DND-41 (cell line): ENCODE measurements around the gene NBL1.

Source experiments
- ATAC-seq: fragments of 200-7000 bp; cut with Tn5 transposase; 3 replicates; pipeline ENCODE4 v1.9.1; 2021; ENCODE audit warnings: low read depth; ENCODE audit not compliant: insufficient read depth
- DNase-seq: peaks from one replicate; pipeline ENCODE4 v3.0.0-alpha.2; 2020
- H2AFZ ChIP-seq: 2 replicates; pipeline ENCODE4 v1.6.0; 2012; ENCODE audit warnings: low read depth, low read length
- H3K27ac ChIP-seq: 2 replicates; pipeline ENCODE4 v1.5.1; 2012; ENCODE audit warnings: low read length, inconsistent platforms
- H3K27me3 ChIP-seq: fragments of 200-600 bp; sonication (generic); 2 replicates; pipeline ENCODE4 v1.6.0; 2012; ENCODE audit warnings: low read length, mild to moderate bottlenecking, inconsistent platforms; ENCODE audit not compliant: insufficient read depth, poor library complexity
- H3K36me3 ChIP-seq: 2 replicates; pipeline ENCODE4 v1.5.1; 2012; ENCODE audit warnings: low read length, inconsistent platforms; ENCODE audit not compliant: insufficient read depth
- H3K4me1 ChIP-seq: 2 replicates; pipeline ENCODE4 v1.5.1; 2012; ENCODE audit warnings: mild to moderate bottlenecking, low read length; ENCODE audit not compliant: insufficient read depth
- H3K4me2 ChIP-seq: 2 replicates; pipeline ENCODE4 v1.6.0; 2012; ENCODE audit warnings: mild to moderate bottlenecking, moderate library complexity, low read length, inconsistent platforms; ENCODE audit not compliant: insufficient read depth
- H3K4me3 ChIP-seq, 2 experiments: fragments of 200-600 bp in 1 of 2; shearing (Covaris generic) in 1 of 2; 2 replicates each; pipeline ENCODE4 v1.5.1; 2012 to 2016; ENCODE audit warnings: inconsistent platforms in 2 of 2, low read length in 2 of 2, mild to moderate bottlenecking in 2 of 2, low read depth in 1 of 2, moderate library complexity in 1 of 2
- H3K79me2 ChIP-seq: 2 replicates; pipeline ENCODE4 v1.6.0; 2012; ENCODE audit warnings: low read length, inconsistent platforms; ENCODE audit not compliant: insufficient read depth
- H3K9ac ChIP-seq: 2 replicates; pipeline ENCODE4 v1.6.0; 2012; ENCODE audit warnings: low read depth, mild to moderate bottlenecking, inconsistent platforms, low read length, moderate library complexity
- H3K9me3 ChIP-seq: 2 replicates; pipeline ENCODE4 v1.5.1; 2012; ENCODE audit warnings: low read length, moderate library complexity, mild to moderate bottlenecking, inconsistent platforms; ENCODE audit not compliant: insufficient read depth, severe bottlenecking
- H4K20me1 ChIP-seq: 2 replicates; pipeline ENCODE4 v1.6.0; 2012; ENCODE audit warnings: low read length; ENCODE audit not compliant: insufficient read depth
- CTCF ChIP-seq: IDR thresholded peaks from 2 replicates; pipeline ENCODE4 v1.5.1; 2012; ENCODE audit warnings: borderline replicate concordance, low read length, moderate library complexity, mild to moderate bottlenecking; ENCODE audit not compliant: poor library complexity, severe bottlenecking; ENCODE audit errors: extremely low read depth
- EZH2 ChIP-seq: IDR thresholded peaks from 3 replicates; pipeline ENCODE4 v1.6.1; 2012; ENCODE audit warnings: borderline replicate concordance, low read depth, mild to moderate bottlenecking, moderate library complexity, low read length, inconsistent platforms; ENCODE audit not compliant: severe bottlenecking

NBL1 gene

GRCh38 chr1:19617376-19617775 is 26.7 kb upstream of the NBL1 start:
- Histone ChIP-seq H2AFZ (no peak overlapping the region), H3K4me2 (no peak overlapping the region), H3K27ac (no peak overlapping the region), H3K4me3 (no peak overlapping the region), H3K9ac (no peak overlapping the region), H3K79me2 (peaks cover 72% of the 10 kb centered on the region), H3K36me3 (peaks cover 18% of the 10 kb centered on the region; the same call in 1 of the 2 replicates), H3K9me3 (no peaks in the 10 kb centered on the region), H3K27me3 (no peaks in the 10 kb centered on the region), H4K20me1 (peaks cover 42% of the 10 kb centered on the region), H3K4me1 (no peaks in the 10 kb centered on the region)
- ATAC-seq (no peak), DNase-seq (no peak)
- no peak for TF ChIP-seq EZH2
- TF ChIP-seq CTCF, result no peak

- Histone ChIP-seq H3K27ac (no peak overlapping the region), H3K79me2 (peaks cover 65% of the 10 kb centered on the region), H4K20me1 (peaks cover 34% of the 10 kb centered on the region), H3K4me1 (no peaks in the 10 kb centered on the region), H3K36me3 (peaks cover 19% of the 10 kb centered on the region), H3K27me3 (no peaks in the 10 kb centered on the region), H3K4me3 (no peak overlapping the region), H3K4me2 (no peak overlapping the region), H3K9ac (no peak overlapping the region), H3K9me3 (no peaks in the 10 kb centered on the region), H2AFZ (no peak overlapping the region)
- DNase-seq (no peak), ATAC-seq (no peak)
- TF ChIP-seq CTCF (no peak), EZH2 (no peak)
These were observed 25.7 kb upstream of the NBL1 start for GRCh38 chr1:19618428-19618827.

- Histone ChIP-seq H4K20me1 (peaks cover 27% of the 10 kb centered on the region; the same call in 1 of the 2 replicates), H3K36me3 (peaks cover 24% of the 10 kb centered on the region), H3K27ac (no peak overlapping the region), H3K4me1 (no peaks in the 10 kb centered on the region), H3K9me3 (no peaks in the 10 kb centered on the region), H3K9ac (no peak overlapping the region), H2AFZ (no peak overlapping the region), H3K79me2 (peaks cover 53% of the 10 kb centered on the region), H3K4me3 (no peak overlapping the region), H3K4me2 (no peak overlapping the region), H3K27me3 (no peaks in the 10 kb centered on the region)
- DNase-seq (no peak), ATAC-seq (no peak)
- TF ChIP-seq CTCF, result no peak
- no peak for TF ChIP-seq EZH2
These were observed 24.3 kb upstream of the NBL1 start for GRCh38 chr1:19619697-19620384.

- Histone ChIP-seq H3K9ac (no peak overlapping the region), H3K4me1 (no peaks in the 10 kb centered on the region), H3K79me2 (peaks cover 47% of the 10 kb centered on the region), H3K4me2 (no peak overlapping the region), H3K9me3 (no peaks in the 10 kb centered on the region), H3K4me3 (no peak overlapping the region), H3K36me3 (peaks cover 29% of the 10 kb centered on the region), H3K27me3 (no peaks in the 10 kb centered on the region), H2AFZ (no peak overlapping the region), H4K20me1 (peaks cover 26% of the 10 kb centered on the region; the same call in 1 of the 2 replicates), H3K27ac (no peak overlapping the region)
- DNase-seq (no peak), ATAC-seq (no peak)
- TF ChIP-seq CTCF (no peak), EZH2 (no peak)
These were observed 23.3 kb upstream of the NBL1 start for GRCh38 chr1:19620786-19621185.
